ENCODE results near the gene C2orf78.

GRCh38 chr2:73856214-73856613 is 72.2 kb downstream of the C2orf78 start:
- TF ChIP-seq JUN (CRISPR knock-in tag; IDR thresholded peaks at IDR 0.05) (no peak), ELF4 (CRISPR knock-in tag; IDR thresholded peaks at IDR 0.05; ENCODE audit: low read depth) (no peak), ZNF416 (CRISPR knock-in tag; IDR thresholded peaks at IDR 0.05) (no peak), ZMAT4 (CRISPR knock-in tag; IDR thresholded peaks at IDR 0.05) (no peak)
